Transverse colon (tissue), 4 donors: ENCODE data around the gene CES2.

ENCODE experiments used
- CTCF ChIP-seq, 5 experiments: fragments of 200-600 bp in 3 of 5; fragments of 450-650 bp in 2 of 5; sonication (generic) in 3 of 5; IDR thresholded peaks; 1 replicate in 2 of 5; 2 replicates in 3 of 5; pipeline ENCODE4 v1.5.1; 2016 to 2017; ENCODE audit warnings: antibody characterized with exemption in 5 of 5, inconsistent platforms in 3 of 5, mild to moderate bottlenecking in 2 of 5, moderate library complexity in 1 of 5
- POLR2A ChIP-seq: fragments of 450-650 bp; IDR thresholded peaks from one replicate; pipeline ENCODE4 v1.6.1; 2016; ENCODE audit warnings: antibody characterized with exemption, mild to moderate bottlenecking, moderate library complexity
- POLR2AphosphoS5 ChIP-seq, 3 donors: sonication (generic); formaldehyde crosslinking; IDR thresholded peaks; one replicate each; pipeline ENCODE4 v1.6.1; 2016; ENCODE audit warnings: antibody characterized with exemption in 3 of 3

DNA sequence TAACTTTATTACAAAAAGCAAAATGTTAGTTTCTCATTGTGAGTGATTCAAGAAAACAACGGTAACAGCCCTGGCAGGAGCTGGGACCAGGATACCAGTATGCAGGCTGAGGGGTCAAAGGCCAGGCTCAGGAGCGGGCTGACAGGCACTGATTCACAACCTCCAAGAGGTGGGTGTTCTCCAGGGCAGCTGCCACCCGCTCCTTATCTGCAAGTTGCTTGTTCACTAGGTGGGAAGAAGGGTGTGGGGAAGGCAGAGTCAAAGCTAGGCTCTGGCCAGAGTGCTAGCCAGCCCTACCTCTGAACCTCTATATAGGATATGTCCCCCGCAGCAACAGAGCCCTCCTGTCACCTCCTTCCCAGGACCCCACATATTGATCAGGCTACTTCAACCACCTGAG is 3.2 kb upstream of the CES2 start:
- TF ChIP-seq CTCF (IDR thresholded peaks at IDR 0.05) (no peak), POLR2A (no peak), POLR2AphosphoS5 (IDR thresholded peaks at IDR 0.05) (no peak)
